ENCODE results near the gene GNAQ.

DNA sequence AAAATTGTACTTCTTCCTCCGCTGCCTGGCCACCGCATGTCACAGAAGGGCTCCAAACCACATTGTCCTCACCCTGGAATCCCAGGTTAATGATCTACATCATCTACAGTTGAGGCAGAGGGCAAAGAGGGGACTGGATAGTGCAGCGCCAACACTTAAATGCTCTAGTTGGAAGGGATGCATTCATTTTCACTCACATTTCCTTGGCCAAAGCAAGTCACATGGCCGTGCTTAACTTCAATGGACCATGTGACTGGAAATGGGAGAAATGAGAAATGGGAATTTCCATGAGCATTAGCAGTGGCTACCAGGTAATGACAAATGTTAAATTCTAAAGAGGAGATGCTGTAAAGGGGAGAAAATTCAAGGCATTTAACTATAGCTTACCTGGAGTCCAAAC is 13.3 kb upstream of the GNAQ start:
- no peak for TF ChIP-seq CTCF (conservative IDR thresholded peaks at IDR 0.05; ENCODE audit: low read depth in 2 of 2)
- TF ChIP-seq ZNF114 (CRISPR knock-in tag; IDR thresholded peaks at IDR 0.05) = no peak
- TF ChIP-seq POLR2AphosphoS5 (IDR thresholded peaks at IDR 0.05; ENCODE audit: low read depth) = no peak
- TF ChIP-seq, protein P1, sequence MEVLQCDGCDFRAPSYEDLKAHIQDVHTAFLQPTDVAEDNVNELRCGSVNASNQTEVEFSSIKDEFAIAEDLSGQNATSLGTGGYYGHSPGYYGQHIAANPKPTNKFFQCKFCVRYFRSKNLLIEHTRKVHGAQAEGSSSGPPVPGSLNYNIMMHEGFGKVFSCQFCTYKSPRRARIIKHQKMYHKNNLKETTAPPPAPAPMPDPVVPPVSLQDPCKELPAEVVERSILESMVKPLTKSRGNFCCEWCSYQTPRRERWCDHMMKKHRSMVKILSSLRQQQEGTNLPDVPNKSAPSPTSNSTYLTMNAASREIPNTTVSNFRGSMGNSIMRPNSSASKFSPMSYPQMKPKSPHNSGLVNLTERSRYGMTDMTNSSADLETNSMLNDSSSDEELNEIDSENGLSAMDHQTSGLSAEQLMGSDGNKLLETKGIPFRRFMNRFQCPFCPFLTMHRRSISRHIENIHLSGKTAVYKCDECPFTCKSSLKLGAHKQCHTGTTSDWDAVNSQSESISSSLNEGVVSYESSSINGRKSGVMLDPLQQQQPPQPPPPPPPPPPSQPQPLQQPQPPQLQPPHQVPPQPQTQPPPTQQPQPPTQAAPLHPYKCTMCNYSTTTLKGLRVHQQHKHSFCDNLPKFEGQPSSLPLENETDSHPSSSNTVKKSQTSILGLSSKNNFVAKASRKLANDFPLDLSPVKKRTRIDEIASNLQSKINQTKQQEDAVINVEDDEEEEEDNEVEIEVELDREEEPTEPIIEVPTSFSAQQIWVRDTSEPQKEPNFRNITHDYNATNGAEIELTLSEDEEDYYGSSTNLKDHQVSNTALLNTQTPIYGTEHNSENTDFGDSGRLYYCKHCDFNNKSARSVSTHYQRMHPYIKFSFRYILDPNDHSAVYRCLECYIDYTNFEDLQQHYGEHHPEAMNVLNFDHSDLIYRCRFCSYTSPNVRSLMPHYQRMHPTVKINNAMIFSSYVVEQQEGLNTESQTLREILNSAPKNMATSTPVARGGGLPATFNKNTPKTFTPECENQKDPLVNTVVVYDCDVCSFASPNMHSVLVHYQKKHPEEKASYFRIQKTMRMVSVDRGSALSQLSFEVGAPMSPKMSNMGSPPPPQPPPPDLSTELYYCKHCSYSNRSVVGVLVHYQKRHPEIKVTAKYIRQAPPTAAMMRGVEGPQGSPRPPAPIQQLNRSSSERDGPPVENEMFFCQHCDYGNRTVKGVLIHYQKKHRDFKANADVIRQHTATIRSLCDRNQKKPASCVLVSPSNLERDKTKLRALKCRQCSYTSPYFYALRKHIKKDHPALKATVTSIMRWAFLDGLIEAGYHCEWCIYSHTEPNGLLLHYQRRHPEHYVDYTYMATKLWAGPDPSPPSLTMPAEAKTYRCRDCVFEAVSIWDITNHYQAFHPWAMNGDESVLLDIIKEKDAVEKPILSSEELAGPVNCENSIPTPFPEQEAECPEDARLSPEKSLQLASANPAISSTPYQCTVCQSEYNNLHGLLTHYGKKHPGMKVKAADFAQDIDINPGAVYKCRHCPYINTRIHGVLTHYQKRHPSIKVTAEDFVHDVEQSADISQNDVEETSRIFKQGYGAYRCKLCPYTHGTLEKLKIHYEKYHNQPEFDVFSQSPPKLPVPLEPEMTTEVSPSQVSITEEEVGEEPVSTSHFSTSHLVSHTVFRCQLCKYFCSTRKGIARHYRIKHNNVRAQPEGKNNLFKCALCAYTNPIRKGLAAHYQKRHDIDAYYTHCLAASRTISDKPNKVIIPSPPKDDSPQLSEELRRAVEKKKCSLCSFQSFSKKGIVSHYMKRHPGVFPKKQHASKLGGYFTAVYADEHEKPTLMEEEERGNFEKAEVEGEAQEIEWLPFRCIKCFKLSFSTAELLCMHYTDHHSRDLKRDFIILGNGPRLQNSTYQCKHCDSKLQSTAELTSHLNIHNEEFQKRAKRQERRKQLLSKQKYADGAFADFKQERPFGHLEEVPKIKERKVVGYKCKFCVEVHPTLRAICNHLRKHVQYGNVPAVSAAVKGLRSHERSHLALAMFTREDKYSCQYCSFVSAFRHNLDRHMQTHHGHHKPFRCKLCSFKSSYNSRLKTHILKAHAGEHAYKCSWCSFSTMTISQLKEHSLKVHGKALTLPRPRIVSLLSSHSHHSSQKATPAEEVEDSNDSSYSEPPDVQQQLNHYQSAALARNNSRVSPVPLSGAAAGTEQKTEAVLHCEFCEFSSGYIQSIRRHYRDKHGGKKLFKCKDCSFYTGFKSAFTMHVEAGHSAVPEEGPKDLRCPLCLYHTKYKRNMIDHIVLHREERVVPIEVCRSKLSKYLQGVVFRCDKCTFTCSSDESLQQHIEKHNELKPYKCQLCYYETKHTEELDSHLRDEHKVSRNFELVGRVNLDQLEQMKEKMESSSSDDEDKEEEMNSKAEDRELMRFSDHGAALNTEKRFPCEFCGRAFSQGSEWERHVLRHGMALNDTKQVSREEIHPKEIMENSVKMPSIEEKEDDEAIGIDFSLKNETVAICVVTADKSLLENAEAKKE (CRISPR knock-in tag; IDR thresholded peaks at IDR 0.05) = no peak
- TF ChIP-seq REST (IDR thresholded peaks at IDR 0.05; ENCODE audit: unreplicated experiment) = no peak
- no peak for TF ChIP-seq EZH2 (IDR thresholded peaks at IDR 0.05; ENCODE audit: low read depth, unreplicated experiment)
- no peak for TF ChIP-seq EZH2phosphoT487 (IDR thresholded peaks at IDR 0.05; ENCODE audit: unreplicated experiment)
- TF ChIP-seq NANOG (IDR thresholded peaks at IDR 0.05; ENCODE audit: borderline replicate concordance) = no peak
